Neuronal stem cell (in vitro differentiated cells): ENCODE measurements around the gene KRT82.
"Not testable (repeated sequence)": the region's sequence is repeated elsewhere in the genome, so short reads cannot be mapped to it uniquely, and the experiment has no call there.

Experiments
- DNase-seq: peaks from one replicate; pipeline ENCODE4 v3.0.0-alpha.2; 2013; ENCODE audit warnings: low spot score
- H2AFZ ChIP-seq: one replicate; pipeline ENCODE4 v1.6.1; 2013; ENCODE audit warnings: mild to moderate bottlenecking, low read length, inconsistent platforms
- H2AK5ac ChIP-seq: 2 replicates; pipeline ENCODE4 v1.6.1; 2013; ENCODE audit warnings: low read depth, mild to moderate bottlenecking, inconsistent platforms, low read length, moderate library complexity, mixed read lengths
- H2BK120ac ChIP-seq: 2 replicates; pipeline ENCODE4 v1.6.1; 2013; ENCODE audit warnings: low read depth, mild to moderate bottlenecking, inconsistent platforms, low read length, moderate library complexity, mixed read lengths
- H2BK12ac ChIP-seq: one replicate; pipeline ENCODE4 v1.6.1; 2013; ENCODE audit warnings: low read length, inconsistent platforms
- H2BK15ac ChIP-seq: 2 replicates; pipeline ENCODE4 v1.6.1; 2013; ENCODE audit warnings: mild to moderate bottlenecking, low read length, inconsistent platforms, mixed read lengths
- H2BK5ac ChIP-seq: one replicate; pipeline ENCODE4 v1.6.1; 2013; ENCODE audit warnings: inconsistent platforms, mild to moderate bottlenecking, low read length, moderate library complexity
- H3K14ac ChIP-seq: one replicate; pipeline ENCODE4 v1.6.1; 2013; ENCODE audit warnings: low read length, inconsistent platforms
- H3K18ac ChIP-seq: 2 replicates; pipeline ENCODE4 v1.6.1; 2013; ENCODE audit warnings: low read length, inconsistent platforms
- H3K23ac ChIP-seq: 2 replicates; pipeline ENCODE4 v1.6.1; 2013; ENCODE audit warnings: low read depth, mild to moderate bottlenecking, mixed read lengths, low read length, inconsistent platforms; ENCODE audit not compliant: poor library complexity
- H3K27ac ChIP-seq: replicated peaks from 3 replicates; pipeline ENCODE4 v1.5.1; 2013; ENCODE audit warnings: low read length, inconsistent platforms
- H3K27me3 ChIP-seq, 3 experiments: 2 replicates each; pipeline ENCODE4 v1.6.1; 2013; ENCODE audit warnings: low read length in 3 of 3, mild to moderate bottlenecking in 2 of 3, inconsistent platforms in 1 of 3, low read depth in 1 of 3, mixed read lengths in 1 of 3, moderate library complexity in 1 of 3; ENCODE audit not compliant: control insufficient read depth in 3 of 3, insufficient read depth in 3 of 3
- H3K36me3 ChIP-seq, 2 donors: replicated peaks in 1 of 2; 2 replicates each; pipeline ENCODE4 v1.6.1; 2013; ENCODE audit warnings: low read length in 2 of 2; ENCODE audit not compliant: control insufficient read depth in 2 of 2, insufficient read depth in 2 of 2
- H3K4ac ChIP-seq: 2 replicates; pipeline ENCODE4 v1.6.1; 2013; ENCODE audit warnings: inconsistent platforms, mild to moderate bottlenecking, low read length, moderate library complexity
- H3K4me1 ChIP-seq, 2 donors: 1 replicate in 1 of 2; 2 replicates in 1 of 2; pipeline ENCODE4 v1.6.1; 2013; ENCODE audit warnings: low read length in 2 of 2, low read depth in 1 of 2; ENCODE audit not compliant: control insufficient read depth in 2 of 2, insufficient read depth in 1 of 2
- H3K4me2 ChIP-seq: one replicate; pipeline ENCODE4 v1.6.1; 2013; ENCODE audit warnings: mild to moderate bottlenecking, low read length, inconsistent platforms; ENCODE audit not compliant: insufficient read depth, poor library complexity, severe bottlenecking
- H3K4me3 ChIP-seq, 2 donors: 2 replicates each; pipeline ENCODE4 v1.5.1; 2013; ENCODE audit warnings: low read length in 2 of 2, mild to moderate bottlenecking in 2 of 2, inconsistent platforms in 1 of 2, moderate library complexity in 1 of 2
- H3K79me1 ChIP-seq: one replicate; pipeline ENCODE4 v1.6.1; 2013; ENCODE audit warnings: low read depth, mild to moderate bottlenecking, inconsistent platforms, low read length, moderate library complexity
- H3K9ac ChIP-seq: one replicate; pipeline ENCODE4 v1.6.1; 2013; ENCODE audit warnings: mild to moderate bottlenecking, low read depth, low read length, inconsistent platforms; ENCODE audit not compliant: poor library complexity
- H3K9me3 ChIP-seq, 2 donors: replicated peaks in 1 of 2; 2 replicates each; pipeline versions ENCODE3 to v1.6.1; 2013; ENCODE audit warnings: low read length in 2 of 2, mild to moderate bottlenecking in 2 of 2, inconsistent platforms in 1 of 2, low read depth in 1 of 2, mixed read lengths in 1 of 2, moderate library complexity in 1 of 2; ENCODE audit not compliant: control insufficient read depth in 2 of 2, insufficient read depth in 1 of 2
- H4K8ac ChIP-seq: one replicate; pipeline ENCODE4 v1.6.1; 2013; ENCODE audit warnings: low read depth, mild to moderate bottlenecking, inconsistent platforms, low read length, moderate library complexity
- H4K91ac ChIP-seq: one replicate; pipeline ENCODE4 v1.6.1; 2013; ENCODE audit warnings: low read length, low read depth, mild to moderate bottlenecking, inconsistent platforms; ENCODE audit not compliant: poor library complexity
- WGBS, 2 donors: extraction: QIAGEN DNeasy Blood & Tissue Kit; methylation state at CpG; one replicate each; pipeline ENCODE4 v1.1.7; 2013; ENCODE audit warnings: missing lambda C conversion rate in 2 of 2, mixed read lengths in 1 of 2; ENCODE audit not compliant: insufficient read length in 2 of 2, insufficient replicate concordance in 1 of 2; ENCODE audit errors: extremely low coverage in 2 of 2; 5-methylcytosine and 5-hydroxymethylcytosine counted together

KRT82 gene

GRCh38 chr12:52346593-52346992 lies 59.5 kb downstream of the KRT82 start:
- Histone ChIP-seq H3K4ac (no peak overlapping the region), H3K9ac (no peak overlapping the region), H3K23ac (no peak overlapping the region), H2BK12ac (no peak overlapping the region), H3K18ac (no peak overlapping the region), H3K36me3 (no peaks in the 10 kb centered on the region), H3K79me1 (no peaks in the 10 kb centered on the region), H3K27ac (no peak overlapping the region), H3K4me3 (no peak overlapping the region), H3K27me3 (peaks cover 0 to 12% (median 2%) of the 10 kb centered on the region in 3 experiments), H2BK15ac (no peak overlapping the region), H3K4me2 (no peak overlapping the region), H4K8ac (no peak overlapping the region), H3K14ac (no peak overlapping the region), H3K4me1 (no peaks in the 10 kb centered on the region), H2BK120ac (no peak overlapping the region), H2AFZ (no peak overlapping the region), H2AK5ac (no peak overlapping the region), H2BK5ac (no peak overlapping the region), H4K91ac (no peak overlapping the region), H3K9me3 (no peaks in the 10 kb centered on the region)
- no CpG with 5 or more reads among the region's 4 CpGs for WGBS, 2 donors
- DNase-seq = no peak

- H3K9ac ChIP-seq, H2BK120ac ChIP-seq, H2AK5ac ChIP-seq, H3K18ac ChIP-seq, H3K4me2 ChIP-seq, H3K9me3 ChIP-seq, H3K4me1 ChIP-seq, H3K4ac ChIP-seq, H2BK5ac ChIP-seq, H3K79me1 ChIP-seq, H3K14ac ChIP-seq, H2BK12ac ChIP-seq, H2AFZ ChIP-seq, H2BK15ac ChIP-seq, H4K91ac ChIP-seq, DNase-seq, H3K36me3 ChIP-seq, H3K4me3 ChIP-seq, H4K8ac ChIP-seq, H3K23ac ChIP-seq, H3K27ac ChIP-seq: not testable (repeated sequence)
- no CpG with 5 or more reads among the region's 8 CpGs for WGBS, 2 donors
- peaks cover 0 to 16% (median under 1%) of the 10 kb centered on the region in 3 experiments for H3K27me3 ChIP-seq
Measured at GRCh38 chr12:52345041-52345440, 61.1 kb downstream of the KRT82 start.

GRCh38 chr12:52344111-52344510 lies 62.0 kb downstream of the KRT82 start:
- Histone ChIP-seq H3K27me3 (peaks cover 0 to 16% (median 0%) of the 10 kb centered on the region in 3 experiments), H3K18ac (no peak overlapping the region), H3K79me1 (no peaks in the 10 kb centered on the region), H3K9me3 (no peaks in the 10 kb centered on the region), H3K4ac (no peak overlapping the region), H2BK120ac (no peak overlapping the region), H3K14ac (no peak overlapping the region), H3K27ac (no peak overlapping the region), H3K4me2 (no peak overlapping the region), H3K4me1 (peaks cover 0 to 2% of the 10 kb centered on the region in 2 donors), H2AK5ac (no peak overlapping the region), H3K4me3 (no peak overlapping the region), H4K91ac (no peak overlapping the region), H3K23ac (no peak overlapping the region), H3K36me3 (no peaks in the 10 kb centered on the region), H2BK12ac (no peak overlapping the region), H2BK5ac (no peak overlapping the region), H2BK15ac (no peak overlapping the region), H4K8ac (no peak overlapping the region), H3K9ac (no peak overlapping the region), H2AFZ (no peak overlapping the region)
- no peak for DNase-seq
- no CpG with 5 or more reads among the region's 12 CpGs for WGBS, 2 donors
